AG04450 (cell line): Measurements from ENCODE around the gene SYNGR2. TPM values are rescaled to one million over a fixed set of nuclear protein-coding genes. Genes with fewer than 3 reads are reported as not detected.

ENCODE experiments used
- CTCF ChIA-PET: fragments of 300-600, 350-600 bp; formaldehyde crosslinking; extraction: SDS; loops from one replicate; lab custom pipeline; 2022; ENCODE audit warnings: antibody characterized with exemption, inconsistent platforms; lab: Charles Lee
- POLR2A ChIA-PET: fragments of 350-600 bp; formaldehyde crosslinking; extraction: SDS; loops from one replicate; lab custom pipeline; 2021; ENCODE audit warnings: antibody characterized with exemption, inconsistent platforms; lab: Yijun Ruan, JAX
- DNase-seq: peaks from one replicate; pipeline ENCODE4 v3.0.0-alpha.2; 2011; ENCODE audit warnings: low read depth, low spot score
- H3K27ac ChIP-seq: one replicate; pipeline ENCODE4 v1.5.1; 2012; ENCODE audit warnings: low read depth, low read length, control low read depth
- H3K27me3 ChIP-seq: one replicate; pipeline ENCODE4 v1.6.0; 2012; ENCODE audit warnings: low read length; ENCODE audit not compliant: control insufficient read depth, insufficient read depth
- H3K4me3 ChIP-seq: 2 replicates; pipeline ENCODE4 v1.5.1; 2011; ENCODE audit warnings: mild to moderate bottlenecking, low read depth, low read length, control low read depth
- H3K9me3 ChIP-seq: 2 replicates; pipeline ENCODE4 v1.5.1; 2012; ENCODE audit warnings: low read length; ENCODE audit not compliant: control insufficient read depth, insufficient read depth
- CTCF ChIP-seq: IDR thresholded peaks from 2 replicates; pipeline ENCODE4 v1.5.1; 2011; ENCODE audit warnings: low read depth, low read length, control low read depth, inconsistent platforms
- polyA plus RNA-seq: library from polyadenylated mRNA; depleted of rRNA; stranded (reverse); fragments of >200 nt; gene quantifications from 2 replicates; pipeline ENCODE4 v1.2.3, GENCODE V29; 2011

The SYNGR2 gene
- polyA plus RNA-seq, 1 experiment, result 26.7 TPM

GRCh38 chr17:78121801-78122215 lies 46.6 kb upstream of the SYNGR2 start:
- no peak for DNase-seq
- ChIA-PET CTCF (no interaction called here), POLR2A (no interaction called here)
- H3K27ac ChIP-seq, result no peak overlapping the region
- no peaks in the 10 kb centered on the region; the same call in 1 of the 2 replicates for H3K9me3 ChIP-seq
- peaks cover 3% of the 10 kb centered on the region for H3K27me3 ChIP-seq
- no peak for TF ChIP-seq CTCF
- H3K4me3 ChIP-seq, result no peak overlapping the region

- POLR2A ChIA-PET, result no interaction called here
- no peak for DNase-seq
- H3K4me3 ChIP-seq, result no peak overlapping the region
- H3K27ac ChIP-seq, result no peak overlapping the region
- CTCF ChIA-PET, result no interaction called here
- no peaks in the 10 kb centered on the region; the same call in 1 of the 2 replicates for H3K9me3 ChIP-seq
- no peak for TF ChIP-seq CTCF
- peaks cover 7% of the 10 kb centered on the region for H3K27me3 ChIP-seq
These were observed 46.0 kb upstream of the SYNGR2 start for GRCh38 chr17:78122216-78122930.

- Histone ChIP-seq H3K27ac (no peak overlapping the region), H3K27me3 (peaks cover 12% of the 10 kb centered on the region), H3K4me3 (no peak overlapping the region), H3K9me3 (no peaks in the 10 kb centered on the region; the same call in 1 of the 2 replicates)
- TF ChIP-seq CTCF, result no peak
- CTCF ChIA-PET, result no interaction called here
- DNase-seq, result no peak
- POLR2A ChIA-PET, result no interaction called here
These were observed 45.5 kb upstream of the SYNGR2 start for GRCh38 chr17:78122931-78123249.

- CTCF ChIA-PET, result no interaction called here
- H3K27ac ChIP-seq, result no peak overlapping the region
- peaks cover 15% of the 10 kb centered on the region for H3K27me3 ChIP-seq
- H3K4me3 ChIP-seq, result no peak overlapping the region
- DNase-seq, result no peak
- POLR2A ChIA-PET, result no interaction called here
- no peak for TF ChIP-seq CTCF
- no peaks in the 10 kb centered on the region; the same call in 1 of the 2 replicates for H3K9me3 ChIP-seq
These were observed 45.0 kb upstream of the SYNGR2 start for GRCh38 chr17:78123258-78123929.
